ENCODE data around the gene CABP4.

DNA sequence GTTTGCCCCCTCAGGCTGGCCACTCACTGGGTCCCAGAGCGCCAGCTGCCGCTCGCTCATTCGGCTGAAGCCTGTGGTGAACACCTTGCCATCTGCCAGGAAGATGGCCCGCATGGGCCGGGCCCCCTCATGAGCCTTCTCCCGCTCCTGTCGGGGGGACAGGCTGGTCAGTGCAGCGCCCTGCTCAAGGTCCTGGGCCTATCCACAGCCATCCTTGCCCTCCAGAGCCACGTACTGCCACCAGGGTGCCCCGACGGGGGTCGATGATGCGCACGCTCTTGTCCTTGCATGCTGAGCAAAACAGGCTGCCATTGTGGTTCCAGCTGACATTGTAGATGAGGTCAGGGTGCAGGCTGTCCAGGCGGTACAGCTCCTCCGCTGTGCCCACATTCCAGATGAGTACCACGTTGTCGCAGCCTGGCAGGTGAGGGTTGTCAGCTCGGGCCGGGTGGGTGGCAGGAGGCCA is 14.0 kb upstream of the CABP4 start:
- TF ChIP-seq, protein P1, sequence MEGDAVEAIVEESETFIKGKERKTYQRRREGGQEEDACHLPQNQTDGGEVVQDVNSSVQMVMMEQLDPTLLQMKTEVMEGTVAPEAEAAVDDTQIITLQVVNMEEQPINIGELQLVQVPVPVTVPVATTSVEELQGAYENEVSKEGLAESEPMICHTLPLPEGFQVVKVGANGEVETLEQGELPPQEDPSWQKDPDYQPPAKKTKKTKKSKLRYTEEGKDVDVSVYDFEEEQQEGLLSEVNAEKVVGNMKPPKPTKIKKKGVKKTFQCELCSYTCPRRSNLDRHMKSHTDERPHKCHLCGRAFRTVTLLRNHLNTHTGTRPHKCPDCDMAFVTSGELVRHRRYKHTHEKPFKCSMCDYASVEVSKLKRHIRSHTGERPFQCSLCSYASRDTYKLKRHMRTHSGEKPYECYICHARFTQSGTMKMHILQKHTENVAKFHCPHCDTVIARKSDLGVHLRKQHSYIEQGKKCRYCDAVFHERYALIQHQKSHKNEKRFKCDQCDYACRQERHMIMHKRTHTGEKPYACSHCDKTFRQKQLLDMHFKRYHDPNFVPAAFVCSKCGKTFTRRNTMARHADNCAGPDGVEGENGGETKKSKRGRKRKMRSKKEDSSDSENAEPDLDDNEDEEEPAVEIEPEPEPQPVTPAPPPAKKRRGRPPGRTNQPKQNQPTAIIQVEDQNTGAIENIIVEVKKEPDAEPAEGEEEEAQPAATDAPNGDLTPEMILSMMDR (IDR thresholded peaks at IDR 0.05) = no peak
- no peak for TF ChIP-seq EP300 (IDR thresholded peaks at IDR 0.05)
- TF ChIP-seq POLR2A (IDR thresholded peaks at IDR 0.05) = no peak
